ENCODE results near the gene ACKR1.

ACKR1 gene

GRCh38 chr1:159239551-159240220, 35.0 kb downstream of the ACKR1 start:
- DNase-seq, result no peak
- peaks cover 10% of the 10 kb centered on the region for H3K9me3 Mint-ChIP-seq

DNA sequence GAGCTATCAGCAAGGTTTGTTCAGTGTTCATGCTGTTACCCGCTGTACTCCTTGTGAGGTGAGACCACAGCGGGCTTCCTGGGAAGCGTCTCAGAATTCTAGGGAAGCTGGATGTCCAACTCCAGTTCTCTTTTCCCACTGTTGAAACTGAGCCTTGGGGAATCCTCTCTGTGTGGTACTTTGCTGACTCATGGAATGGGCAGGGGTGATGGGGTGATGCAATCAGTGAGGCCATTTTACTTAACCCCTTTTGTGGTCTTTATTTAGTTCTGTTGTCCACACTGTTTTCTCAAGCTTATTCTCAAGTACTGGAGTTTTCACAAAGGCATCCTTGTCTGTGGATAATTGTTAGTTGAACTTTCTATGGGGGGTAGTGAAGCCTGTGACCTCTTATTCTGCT, 42.6 kb downstream of the ACKR1 start:
- TF ChIP-seq, protein P1, sequence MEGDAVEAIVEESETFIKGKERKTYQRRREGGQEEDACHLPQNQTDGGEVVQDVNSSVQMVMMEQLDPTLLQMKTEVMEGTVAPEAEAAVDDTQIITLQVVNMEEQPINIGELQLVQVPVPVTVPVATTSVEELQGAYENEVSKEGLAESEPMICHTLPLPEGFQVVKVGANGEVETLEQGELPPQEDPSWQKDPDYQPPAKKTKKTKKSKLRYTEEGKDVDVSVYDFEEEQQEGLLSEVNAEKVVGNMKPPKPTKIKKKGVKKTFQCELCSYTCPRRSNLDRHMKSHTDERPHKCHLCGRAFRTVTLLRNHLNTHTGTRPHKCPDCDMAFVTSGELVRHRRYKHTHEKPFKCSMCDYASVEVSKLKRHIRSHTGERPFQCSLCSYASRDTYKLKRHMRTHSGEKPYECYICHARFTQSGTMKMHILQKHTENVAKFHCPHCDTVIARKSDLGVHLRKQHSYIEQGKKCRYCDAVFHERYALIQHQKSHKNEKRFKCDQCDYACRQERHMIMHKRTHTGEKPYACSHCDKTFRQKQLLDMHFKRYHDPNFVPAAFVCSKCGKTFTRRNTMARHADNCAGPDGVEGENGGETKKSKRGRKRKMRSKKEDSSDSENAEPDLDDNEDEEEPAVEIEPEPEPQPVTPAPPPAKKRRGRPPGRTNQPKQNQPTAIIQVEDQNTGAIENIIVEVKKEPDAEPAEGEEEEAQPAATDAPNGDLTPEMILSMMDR (IDR thresholded peaks at IDR 0.05), result no peak
- DNase-seq, result no peak
- H3K4me1 Mint-ChIP-seq, result no peaks in the 10 kb centered on the region
- peaks cover 6% of the 10 kb centered on the region for H3K27me3 Mint-ChIP-seq (ENCODE audit: low read depth, poor library complexity)
- H3K27ac Mint-ChIP-seq, result no peak overlapping the region
- H3K36me3 Mint-ChIP-seq (ENCODE audit: low read depth), result no peaks in the 10 kb centered on the region
- peaks cover 36% of the 10 kb centered on the region for H3K9me3 Mint-ChIP-seq
- H3K4me3 Mint-ChIP-seq, result no peak overlapping the region

More at GRCh38 chr1:159239551-159240220, 35.0 kb downstream of the ACKR1 start:
- H3K36me3 Mint-ChIP-seq (ENCODE audit: low read depth), result no peaks in the 10 kb centered on the region
- no peak overlapping the region for H3K27ac Mint-ChIP-seq
- peaks cover 7% of the 10 kb centered on the region for H3K27me3 Mint-ChIP-seq (ENCODE audit: low read depth, poor library complexity)
- TF ChIP-seq, protein P1 (IDR thresholded peaks at IDR 0.05), result no peak
- no peaks in the 10 kb centered on the region for H3K4me1 Mint-ChIP-seq
- no peak overlapping the region for H3K4me3 Mint-ChIP-seq

DNA sequence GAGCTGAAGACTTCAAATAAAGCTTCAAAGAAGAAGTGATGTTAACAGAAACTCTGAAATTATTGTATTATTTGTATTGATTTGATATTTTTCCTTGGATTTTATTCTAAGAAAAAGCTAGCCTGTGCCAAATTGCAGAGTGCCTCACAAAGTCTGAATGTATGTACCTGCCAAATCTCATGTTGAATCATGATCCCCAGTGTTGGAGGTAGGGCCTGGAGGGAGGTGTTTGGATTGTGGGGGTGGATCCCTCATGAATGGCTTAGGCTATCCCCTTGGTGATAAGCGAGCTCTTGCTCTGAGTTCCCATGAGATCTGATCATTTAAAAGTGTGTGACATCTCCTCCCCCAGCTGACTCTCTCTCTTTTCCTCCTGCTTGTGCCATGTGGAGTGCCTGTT, 43.6 kb downstream of the ACKR1 start:
- Mint-ChIP-seq H3K36me3 (ENCODE audit: low read depth) (no peaks in the 10 kb centered on the region), H3K4me3 (no peak overlapping the region), H3K27ac (peak overlapping the region; percentile 48), H3K4me1 (no peaks in the 10 kb centered on the region), H3K27me3 (ENCODE audit: low read depth, poor library complexity) (peaks cover 11% of the 10 kb centered on the region), H3K9me3 (peaks cover 36% of the 10 kb centered on the region)
- DNase-seq, result no peak
- TF ChIP-seq, protein P1 (IDR thresholded peaks at IDR 0.05), result no peak

DNA sequence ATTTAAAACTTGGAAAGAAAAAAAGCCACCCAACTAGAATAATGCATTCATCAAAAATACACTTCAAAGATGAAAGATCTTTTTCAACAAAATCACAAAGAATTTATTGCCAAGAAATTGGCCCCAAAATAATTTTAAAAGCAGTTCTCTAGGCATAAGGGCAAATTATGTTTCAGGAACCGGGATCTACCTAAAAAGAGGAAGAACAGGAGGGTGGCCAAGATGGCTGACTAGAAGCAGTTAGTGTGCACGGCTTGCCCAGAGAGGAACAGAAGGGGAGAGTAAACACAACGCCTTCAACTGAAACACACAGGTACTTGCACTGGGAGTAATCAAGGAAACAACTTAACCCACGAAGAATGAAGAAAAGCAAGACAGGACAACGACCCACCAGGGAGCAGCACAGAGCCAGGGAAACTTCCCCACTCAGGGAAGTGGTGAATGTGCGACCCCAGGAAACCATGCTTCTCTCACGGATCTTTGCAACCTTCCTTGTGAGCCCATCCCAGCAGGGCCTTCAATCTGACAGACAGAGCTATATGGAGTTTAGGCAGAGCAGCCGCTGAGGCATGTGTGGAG, 46.1 kb downstream of the ACKR1 start:
- no peaks in the 10 kb centered on the region for H3K4me1 Mint-ChIP-seq
- no peaks in the 10 kb centered on the region for H3K36me3 Mint-ChIP-seq (ENCODE audit: low read depth)
- peaks cover 17% of the 10 kb centered on the region for H3K27me3 Mint-ChIP-seq (ENCODE audit: low read depth, poor library complexity)
- DNase-seq, result no peak
- H3K4me3 Mint-ChIP-seq, result no peak overlapping the region
- TF ChIP-seq, protein P1 (IDR thresholded peaks at IDR 0.05), result no peak
- H3K27ac Mint-ChIP-seq, result no peak overlapping the region
- peaks cover 40% of the 10 kb centered on the region for H3K9me3 Mint-ChIP-seq

All from nephron progenitor cell (in vitro differentiated cells).